Type B pancreatic cell (in vitro differentiated cells): ENCODE results near the gene PEAK3. TPM values are rescaled to one million over a fixed set of nuclear protein-coding genes. Genes with fewer than 3 reads are reported as not detected.
A peak's percentile ranks its signal among the peaks of the same experiment; 100 is the strongest.

Experiments used
- DNase-seq: peaks from one replicate; pipeline ENCODE4 v3.0.0; 2021; ENCODE audit warnings: mixed read lengths; ENCODE audit not compliant: unreplicated experiment; ENCODE audit errors: extremely low spot score
- H3K27ac Mint-ChIP-seq: 2 replicates; pipeline ENCODE4 v1.8.0; 2021; ENCODE audit warnings: mild to moderate bottlenecking, mixed read lengths
- H3K27me3 Mint-ChIP-seq: 2 replicates; pipeline ENCODE4 v1.8.0; 2021; ENCODE audit warnings: mixed read lengths
- H3K36me3 Mint-ChIP-seq: 2 replicates; pipeline ENCODE4 v1.8.0; 2021; ENCODE audit warnings: mixed read lengths
- H3K4me1 Mint-ChIP-seq: one replicate; pipeline ENCODE4 v1.8.0; 2021; ENCODE audit warnings: mixed read lengths; ENCODE audit not compliant: unreplicated experiment
- H3K4me3 Mint-ChIP-seq: 2 replicates; pipeline ENCODE4 v1.8.0; 2021; ENCODE audit warnings: mild to moderate bottlenecking, mixed read lengths
- H3K9me3 Mint-ChIP-seq: 2 replicates; pipeline ENCODE4 v1.8.0; 2021; ENCODE audit warnings: mixed read lengths
- total RNA-seq: library from RNA; stranded (reverse); gene quantifications from 2 replicates; pipeline ENCODE4 v1.2.1, GENCODE V29; 2021; ENCODE audit warnings: low replicate concordance
- TF ChIP-seq, protein P1 (sequence below): fragments of 200-600 bp; sonication (generic); conservative IDR thresholded peaks from 2 replicates; pipeline ENCODE4 v1.5.0; 2021; ENCODE audit warnings: antibody characterized with exemption, mild to moderate bottlenecking

PEAK3 gene
- total RNA-seq, 1 donor from 2014 or later, result not detected

DNA sequence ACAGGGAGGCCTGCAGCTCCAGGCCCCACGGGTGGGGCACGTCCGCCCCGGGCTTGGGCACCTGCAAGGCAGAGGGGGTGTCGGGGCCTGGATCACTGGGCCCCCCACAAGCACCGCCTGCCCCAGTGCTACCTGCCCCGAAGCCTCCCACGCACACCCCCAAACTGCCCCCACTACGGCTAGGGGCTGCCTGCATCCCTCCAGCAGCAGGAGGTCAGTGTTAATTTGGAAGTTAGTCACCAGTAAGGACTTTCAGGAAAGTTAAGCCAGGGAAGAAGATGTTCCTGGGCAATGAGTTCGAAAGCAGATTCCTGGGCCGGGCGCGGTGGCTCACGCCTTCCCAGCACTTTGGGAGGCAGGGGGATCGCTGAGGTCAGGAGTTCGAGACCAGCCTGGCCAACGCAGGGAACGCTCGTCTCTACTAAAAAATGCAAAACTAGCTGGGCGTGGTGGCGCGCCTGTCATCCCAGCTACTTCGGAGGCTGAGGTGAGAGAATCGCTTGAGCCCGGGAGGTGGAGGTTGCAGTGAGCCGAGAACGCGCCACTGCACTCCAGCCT is 5.5 kb downstream of the PEAK3 start:
- Mint-ChIP-seq H3K4me3 (no peak overlapping the region), H3K9me3 (no peaks in the 10 kb centered on the region), H3K27ac (no peak overlapping the region), H3K27me3 (no peaks in the 10 kb centered on the region), H3K4me1 (peaks cover 16% of the 10 kb centered on the region), H3K36me3 (peaks cover 14% of the 10 kb centered on the region)
- TF ChIP-seq, protein P1, sequence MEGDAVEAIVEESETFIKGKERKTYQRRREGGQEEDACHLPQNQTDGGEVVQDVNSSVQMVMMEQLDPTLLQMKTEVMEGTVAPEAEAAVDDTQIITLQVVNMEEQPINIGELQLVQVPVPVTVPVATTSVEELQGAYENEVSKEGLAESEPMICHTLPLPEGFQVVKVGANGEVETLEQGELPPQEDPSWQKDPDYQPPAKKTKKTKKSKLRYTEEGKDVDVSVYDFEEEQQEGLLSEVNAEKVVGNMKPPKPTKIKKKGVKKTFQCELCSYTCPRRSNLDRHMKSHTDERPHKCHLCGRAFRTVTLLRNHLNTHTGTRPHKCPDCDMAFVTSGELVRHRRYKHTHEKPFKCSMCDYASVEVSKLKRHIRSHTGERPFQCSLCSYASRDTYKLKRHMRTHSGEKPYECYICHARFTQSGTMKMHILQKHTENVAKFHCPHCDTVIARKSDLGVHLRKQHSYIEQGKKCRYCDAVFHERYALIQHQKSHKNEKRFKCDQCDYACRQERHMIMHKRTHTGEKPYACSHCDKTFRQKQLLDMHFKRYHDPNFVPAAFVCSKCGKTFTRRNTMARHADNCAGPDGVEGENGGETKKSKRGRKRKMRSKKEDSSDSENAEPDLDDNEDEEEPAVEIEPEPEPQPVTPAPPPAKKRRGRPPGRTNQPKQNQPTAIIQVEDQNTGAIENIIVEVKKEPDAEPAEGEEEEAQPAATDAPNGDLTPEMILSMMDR, result no peak
- no peak for DNase-seq

DNA sequence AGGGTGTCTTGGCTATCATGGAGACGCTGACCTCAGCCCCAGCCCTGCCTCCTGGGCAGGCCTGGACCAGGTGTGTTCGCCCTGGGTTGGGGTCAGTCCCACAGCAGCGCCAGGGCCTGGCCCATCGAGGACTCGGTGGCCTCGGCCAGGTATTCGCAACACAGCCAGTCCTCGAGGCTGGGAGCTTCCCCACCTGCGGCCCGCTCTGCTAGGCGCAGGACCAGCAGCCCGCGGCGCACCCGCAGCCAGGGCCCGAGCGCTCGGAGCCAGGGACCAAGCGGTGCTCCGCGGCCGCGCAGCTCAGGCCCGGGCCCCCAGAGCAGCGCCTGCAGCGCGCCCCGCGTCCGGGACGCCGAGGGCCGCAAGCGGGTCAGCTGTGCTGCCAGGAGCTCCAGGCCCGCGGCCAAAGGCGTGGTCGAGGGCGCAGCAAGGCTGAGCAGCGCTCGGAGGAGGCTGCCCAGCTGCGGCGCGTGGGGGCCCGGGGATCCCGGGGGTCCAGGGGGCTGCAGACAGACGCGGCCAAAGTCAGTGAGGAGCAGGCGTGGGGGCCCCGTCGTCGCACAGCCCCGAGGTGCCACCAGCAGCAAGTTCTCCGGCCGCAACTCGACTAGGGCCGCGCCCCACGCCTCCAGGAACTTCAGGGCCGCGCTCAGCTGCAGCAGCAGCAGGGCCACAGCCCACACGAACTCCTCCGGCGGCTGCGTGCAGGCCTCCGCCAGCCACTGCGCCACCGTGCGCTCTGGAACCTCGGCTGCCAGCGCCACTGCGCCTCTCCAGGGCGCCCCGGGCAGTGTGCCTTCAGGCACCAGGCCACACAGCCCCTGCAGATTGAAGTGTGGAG is 6.2 kb downstream of the PEAK3 start:
- peaks cover 15% of the 10 kb centered on the region for H3K36me3 Mint-ChIP-seq
- TF ChIP-seq, protein P1, result no peak
- H3K27ac Mint-ChIP-seq, result no peak overlapping the region
- no peaks in the 10 kb centered on the region for H3K27me3 Mint-ChIP-seq
- no peaks in the 10 kb centered on the region for H3K9me3 Mint-ChIP-seq
- no peak overlapping the region for H3K4me3 Mint-ChIP-seq
- no peak for DNase-seq
- H3K4me1 Mint-ChIP-seq, result peaks cover 17% of the 10 kb centered on the region

DNA sequence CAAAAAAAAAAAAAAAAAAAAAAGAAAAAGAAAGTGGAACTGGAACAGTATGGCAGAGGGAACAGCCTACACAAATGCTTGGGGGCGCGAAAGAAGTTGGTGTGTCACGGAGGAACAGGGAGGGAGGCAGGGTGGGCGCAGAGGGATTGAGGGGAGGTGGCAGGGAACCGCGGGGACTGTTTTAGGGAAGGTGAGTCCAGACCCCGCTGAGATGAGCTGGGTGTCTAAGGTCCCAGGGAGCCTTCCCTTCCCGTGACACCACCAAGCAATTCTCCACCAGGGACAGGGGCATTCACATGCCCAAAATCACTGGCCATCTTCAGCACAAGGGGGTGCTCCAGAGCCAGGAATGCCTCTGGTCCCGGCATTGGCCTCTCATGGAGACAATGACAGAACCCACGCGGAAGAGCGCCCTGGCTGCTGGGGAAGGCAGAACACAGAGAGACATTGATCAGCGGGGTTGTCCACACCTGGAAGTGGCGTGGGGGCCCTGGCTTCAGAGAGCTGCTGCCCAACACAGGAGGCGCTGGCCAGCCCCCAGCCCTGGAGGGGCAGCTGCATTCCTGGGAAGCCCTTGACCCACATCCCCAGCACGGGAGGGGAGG is 6.9 kb downstream of the PEAK3 start:
- H3K9me3 Mint-ChIP-seq, result no peaks in the 10 kb centered on the region
- DNase-seq, result peak; percentile 76
- H3K27ac Mint-ChIP-seq, result peak overlapping the region; percentile 80
- peaks cover 17% of the 10 kb centered on the region for H3K4me1 Mint-ChIP-seq
- no peaks in the 10 kb centered on the region for H3K27me3 Mint-ChIP-seq
- H3K36me3 Mint-ChIP-seq, result peaks cover 15% of the 10 kb centered on the region
- H3K4me3 Mint-ChIP-seq, result peak overlapping the region; percentile 76
- TF ChIP-seq, protein P1, result peak; percentile 77

DNA sequence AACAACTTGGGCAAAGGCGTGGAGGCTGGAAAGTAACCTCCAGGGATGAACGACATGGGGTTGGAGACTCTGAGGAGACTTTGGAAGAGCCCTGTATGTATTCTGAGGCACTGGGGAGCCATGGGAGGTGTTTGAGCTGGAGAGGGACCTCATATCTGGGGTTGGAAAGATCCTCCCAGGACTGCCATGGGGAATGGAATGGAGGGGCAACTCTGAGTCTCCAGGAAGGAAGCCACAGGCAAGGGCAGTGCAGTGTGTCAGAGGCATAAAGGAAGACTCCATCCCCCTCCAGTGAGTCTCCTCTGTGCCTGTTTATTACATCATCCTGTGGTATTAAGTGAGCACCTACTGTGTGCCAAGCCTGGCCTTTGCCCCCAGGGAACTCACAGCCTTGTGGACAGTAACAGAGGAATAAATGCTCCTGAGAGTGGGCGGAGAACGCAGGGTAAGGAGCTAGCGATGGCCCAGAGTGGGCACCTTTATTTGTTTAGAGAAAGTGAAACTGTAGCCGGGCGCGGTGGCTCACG is 7.7 kb downstream of the PEAK3 start:
- Mint-ChIP-seq H3K27ac (peak overlapping the region; percentile 82), H3K9me3 (no peaks in the 10 kb centered on the region), H3K4me3 (peak overlapping the region; percentile 70), H3K36me3 (peaks cover 15% of the 10 kb centered on the region), H3K27me3 (no peaks in the 10 kb centered on the region), H3K4me1 (peaks cover 17% of the 10 kb centered on the region)
- no peak for DNase-seq
- TF ChIP-seq, protein P1, result no peak

DNA sequence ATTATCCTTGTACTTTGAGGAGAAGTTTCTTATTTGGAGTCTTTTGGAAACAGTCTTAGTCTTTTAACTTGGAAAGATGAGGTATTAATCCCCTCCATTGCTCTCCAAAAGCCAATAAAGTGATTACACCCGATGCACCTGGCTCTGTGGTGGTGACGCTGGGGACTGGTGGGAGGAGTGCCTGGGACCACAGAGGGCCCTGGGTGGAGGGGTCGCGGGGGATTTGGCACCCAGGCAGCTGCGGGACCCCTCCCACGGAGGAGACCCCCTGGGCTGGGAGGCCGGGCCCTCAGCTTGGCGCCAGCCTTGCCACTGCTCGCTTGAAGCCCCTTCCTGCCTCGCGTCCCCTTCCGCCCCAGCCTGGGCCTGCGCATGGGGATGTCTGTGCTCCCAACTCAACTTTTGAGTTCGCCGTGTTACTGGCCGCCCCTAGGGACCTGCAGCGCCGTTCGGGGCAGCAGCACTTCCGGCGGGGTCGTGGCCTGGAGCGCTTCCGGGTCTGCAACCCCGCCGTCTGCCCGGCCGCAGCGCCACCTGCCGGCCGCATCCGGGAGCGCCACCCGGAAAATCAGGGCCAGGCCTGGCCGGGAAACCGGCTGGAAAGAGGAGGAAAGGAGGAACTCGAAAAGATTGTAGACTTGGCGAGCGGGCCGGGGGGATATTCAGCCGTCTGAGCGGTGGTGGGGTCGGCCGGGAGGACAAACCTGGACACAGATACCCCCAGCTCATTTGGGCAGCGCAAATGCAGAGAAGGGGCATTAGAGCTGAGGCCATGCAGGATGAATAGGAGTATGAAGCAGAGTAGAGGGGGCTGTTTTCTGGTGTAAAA is 8.4 kb downstream of the PEAK3 start:
- TF ChIP-seq, protein P1, result peak; percentile 100
- Mint-ChIP-seq H3K4me1 (peaks cover 17% of the 10 kb centered on the region), H3K4me3 (peak overlapping the region; percentile 79), H3K9me3 (no peaks in the 10 kb centered on the region), H3K27ac (peak overlapping the region; percentile 82), H3K36me3 (peaks cover 15% of the 10 kb centered on the region), H3K27me3 (no peaks in the 10 kb centered on the region)
- peak; percentile 91 for DNase-seq
